Measurements from ENCODE around the gene ELOVL2.

DNA sequence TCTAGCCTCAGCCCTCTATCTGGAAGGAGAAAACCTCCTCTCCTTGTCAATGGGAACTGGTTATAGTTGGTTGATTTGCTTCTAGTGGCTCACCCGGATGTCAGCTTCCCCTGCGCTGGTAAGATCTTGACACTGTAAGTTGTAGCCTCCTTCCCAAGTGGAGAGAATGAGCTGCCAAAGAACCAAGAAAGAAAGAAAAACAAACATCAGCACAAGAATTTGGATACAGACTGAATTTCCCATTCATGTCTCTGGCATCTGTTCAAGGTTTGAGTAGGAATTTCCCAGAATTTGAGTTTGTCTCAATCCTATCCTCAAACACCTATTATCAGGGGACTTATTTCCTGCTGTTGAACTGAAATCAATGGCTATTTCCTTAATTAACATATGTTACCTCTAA, 44.1 kb downstream of the ELOVL2 start:
- TF ChIP-seq, protein P1, sequence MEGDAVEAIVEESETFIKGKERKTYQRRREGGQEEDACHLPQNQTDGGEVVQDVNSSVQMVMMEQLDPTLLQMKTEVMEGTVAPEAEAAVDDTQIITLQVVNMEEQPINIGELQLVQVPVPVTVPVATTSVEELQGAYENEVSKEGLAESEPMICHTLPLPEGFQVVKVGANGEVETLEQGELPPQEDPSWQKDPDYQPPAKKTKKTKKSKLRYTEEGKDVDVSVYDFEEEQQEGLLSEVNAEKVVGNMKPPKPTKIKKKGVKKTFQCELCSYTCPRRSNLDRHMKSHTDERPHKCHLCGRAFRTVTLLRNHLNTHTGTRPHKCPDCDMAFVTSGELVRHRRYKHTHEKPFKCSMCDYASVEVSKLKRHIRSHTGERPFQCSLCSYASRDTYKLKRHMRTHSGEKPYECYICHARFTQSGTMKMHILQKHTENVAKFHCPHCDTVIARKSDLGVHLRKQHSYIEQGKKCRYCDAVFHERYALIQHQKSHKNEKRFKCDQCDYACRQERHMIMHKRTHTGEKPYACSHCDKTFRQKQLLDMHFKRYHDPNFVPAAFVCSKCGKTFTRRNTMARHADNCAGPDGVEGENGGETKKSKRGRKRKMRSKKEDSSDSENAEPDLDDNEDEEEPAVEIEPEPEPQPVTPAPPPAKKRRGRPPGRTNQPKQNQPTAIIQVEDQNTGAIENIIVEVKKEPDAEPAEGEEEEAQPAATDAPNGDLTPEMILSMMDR (IDR thresholded peaks at IDR 0.05; ENCODE audit: poor library complexity), result no peak
- no peak for TF ChIP-seq EZH2 (IDR thresholded peaks at IDR 0.05; ENCODE audit: borderline replicate concordance)

All from hepatocyte (in vitro differentiated cells).